Retina (tissue), 1 donor: ENCODE data around the gene YOD1.

ENCODE experiments used
- DNase-seq: peaks from one replicate; pipeline ENCODE4 v3.0.0-alpha.2; 2016

YOD1 gene

DNA sequence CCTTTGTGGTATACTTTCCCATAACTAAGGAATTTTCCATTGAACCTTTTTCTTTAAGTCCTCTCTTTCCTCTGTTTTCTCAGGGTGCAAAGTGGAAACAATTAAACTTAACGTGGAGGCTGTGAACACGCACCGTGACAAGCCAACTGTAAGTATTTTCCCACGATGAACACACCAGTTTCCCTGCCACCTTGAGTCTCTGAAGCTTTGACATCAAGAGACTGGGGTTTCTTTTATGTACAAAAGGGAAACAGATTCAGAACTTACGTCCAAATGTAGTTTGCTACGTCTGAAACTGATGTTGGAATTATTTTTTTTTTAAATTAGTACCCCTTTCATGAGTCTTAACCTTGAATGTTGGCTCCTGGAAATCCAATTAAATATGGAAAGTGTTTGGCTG lies 20.4 kb upstream of the YOD1 start:
- DNase-seq, result no peak

DNA sequence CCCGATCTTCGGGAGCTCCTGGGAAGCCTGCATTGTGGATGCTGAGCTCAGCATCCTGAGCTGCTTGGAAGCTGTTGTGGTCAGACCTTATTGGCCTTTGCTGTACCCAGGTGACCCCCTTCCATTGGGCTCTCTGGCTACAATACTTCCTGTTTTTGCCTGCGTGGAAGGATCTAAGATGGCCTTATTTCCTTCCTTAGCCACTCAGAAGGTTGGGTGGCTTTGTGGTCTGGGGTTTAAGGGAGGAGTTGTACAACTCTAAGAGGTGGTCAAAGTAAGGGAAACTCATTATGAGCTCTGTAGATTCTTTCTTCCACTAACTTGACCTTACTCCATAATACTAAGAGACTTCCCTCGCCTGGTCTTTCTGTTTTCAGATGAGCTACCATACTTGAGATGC lies 19.8 kb upstream of the YOD1 start:
- no peak for DNase-seq

DNA sequence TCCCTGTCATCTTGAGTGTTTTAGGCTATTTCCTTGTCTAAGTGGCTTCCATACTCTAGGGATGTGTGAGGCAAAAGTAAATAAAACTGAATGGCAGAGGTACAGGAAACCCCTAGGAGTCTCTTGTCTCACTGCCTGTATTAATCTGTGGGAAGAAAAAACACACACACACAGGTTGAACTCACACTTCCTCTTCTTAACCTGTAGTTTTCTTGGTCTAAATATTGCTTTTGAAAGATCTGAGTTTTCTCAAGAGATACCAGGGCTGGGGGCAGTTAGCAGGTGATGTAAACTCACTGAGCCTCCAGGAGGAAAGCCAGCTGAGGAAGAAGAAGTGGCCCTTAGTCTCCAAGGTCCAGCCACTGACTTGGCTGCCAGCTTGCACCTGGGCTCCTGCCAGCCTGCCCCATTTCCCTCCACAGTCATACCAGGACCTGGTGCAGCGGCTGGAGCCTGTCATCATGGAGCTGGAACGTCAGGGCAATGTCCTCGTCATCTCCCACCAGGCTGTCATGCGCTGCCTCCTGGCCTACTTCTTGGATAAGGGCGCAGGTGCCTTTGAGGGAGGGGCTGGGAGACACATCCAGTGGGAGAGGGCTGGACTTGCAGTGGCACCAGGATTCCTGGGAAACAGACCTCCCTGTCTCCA lies 19.0 kb upstream of the YOD1 start:
- no peak for DNase-seq

DNA sequence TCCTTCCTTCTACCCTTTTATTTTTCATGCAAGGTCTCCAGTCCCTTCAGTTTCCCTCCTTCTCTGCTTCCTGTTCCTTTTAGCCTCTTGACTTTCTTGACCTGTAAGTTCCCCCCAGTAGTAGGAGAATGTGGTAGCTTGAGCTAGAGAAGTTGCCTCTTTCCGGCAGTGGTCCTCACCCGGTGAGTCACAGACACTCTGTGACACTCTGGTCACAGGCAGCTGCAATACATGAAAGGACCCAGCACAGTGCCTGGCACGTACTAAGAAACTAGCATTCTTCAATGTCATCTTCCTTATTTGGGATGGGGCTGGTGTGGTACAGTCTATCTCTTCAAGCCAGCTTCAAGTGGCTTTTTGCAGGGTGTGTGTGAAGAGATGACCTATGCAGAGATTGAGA lies 18.1 kb upstream of the YOD1 start:
- no peak for DNase-seq

DNA sequence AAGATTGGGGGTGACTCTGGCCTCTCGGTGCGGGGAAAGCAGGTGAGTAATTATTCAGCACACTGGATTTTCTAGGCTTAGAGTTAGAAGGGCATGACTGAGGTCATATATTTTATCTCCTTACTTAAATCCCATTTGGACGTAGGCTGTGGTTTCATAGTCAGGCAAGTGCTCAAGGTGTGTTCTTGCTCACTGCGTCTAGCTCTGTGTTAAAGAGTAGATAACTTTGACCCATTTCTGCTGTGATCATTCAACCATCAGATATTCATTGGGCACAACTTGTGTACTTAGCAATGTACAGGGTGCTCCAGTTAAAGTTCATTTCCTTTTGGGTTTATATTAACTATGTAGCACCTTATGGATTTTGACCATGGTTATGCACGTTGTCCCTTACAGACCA lies 16.7 kb upstream of the YOD1 start:
- DNase-seq, result no peak

DNA sequence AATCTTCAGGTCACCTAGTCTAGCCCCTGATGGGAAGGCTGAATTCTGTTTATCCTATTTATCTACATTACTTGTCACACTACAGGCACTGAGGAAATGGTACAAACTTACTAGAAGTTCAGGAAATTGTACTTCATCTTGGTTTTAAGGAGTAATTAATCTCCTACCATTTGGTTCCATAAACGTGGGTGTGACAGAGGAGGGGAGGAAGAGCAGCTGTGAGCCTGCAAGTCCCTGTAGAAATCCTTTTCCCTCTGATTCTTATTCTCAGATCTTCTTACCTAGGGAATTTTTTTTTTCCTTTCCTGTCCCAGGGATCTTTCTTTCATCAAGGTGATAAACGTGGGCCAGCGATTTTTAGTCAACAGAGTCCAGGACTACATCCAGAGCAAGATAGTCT lies 16.2 kb upstream of the YOD1 start:
- no peak for DNase-seq

DNA sequence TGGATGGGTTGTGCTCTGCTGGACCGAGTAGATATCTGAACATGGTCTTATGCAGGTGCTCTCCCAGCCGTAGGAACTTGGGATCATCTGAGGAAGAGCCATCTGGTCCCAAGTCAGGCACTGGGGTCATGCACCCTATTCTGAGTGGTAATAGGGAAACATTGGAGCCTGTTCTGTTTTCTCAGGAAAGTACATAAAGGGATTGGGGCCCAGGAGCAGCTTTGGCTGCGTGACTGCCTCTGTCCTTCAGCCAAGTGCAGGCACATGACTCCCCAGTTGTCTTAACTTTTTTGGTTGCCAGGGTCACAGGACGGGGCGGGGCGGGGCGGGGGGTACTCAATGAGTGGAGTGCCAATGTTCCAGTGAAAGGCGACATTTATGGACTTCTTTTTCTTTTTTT lies 13.6 kb upstream of the YOD1 start:
- no peak for DNase-seq

DNA sequence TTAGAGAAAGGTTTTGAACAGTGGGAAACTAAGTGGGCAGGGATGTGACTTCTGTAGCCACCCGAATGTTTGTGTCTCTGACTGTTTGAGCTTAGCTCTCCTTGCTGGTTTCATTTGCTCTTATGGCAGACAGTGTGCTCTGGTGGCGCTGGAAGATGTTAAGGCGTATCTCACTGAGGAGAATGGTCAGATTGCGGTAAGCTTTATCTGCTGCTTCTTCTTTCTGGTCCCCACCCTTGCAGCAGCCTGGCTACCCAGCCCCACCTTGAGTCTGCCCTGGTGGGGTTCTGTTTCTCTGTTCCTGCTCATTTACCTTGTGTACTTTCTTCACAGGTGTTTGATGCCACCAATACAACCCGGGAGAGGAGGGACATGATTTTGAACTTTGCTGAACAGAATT lies 12.0 kb upstream of the YOD1 start:
- no peak for DNase-seq

DNA sequence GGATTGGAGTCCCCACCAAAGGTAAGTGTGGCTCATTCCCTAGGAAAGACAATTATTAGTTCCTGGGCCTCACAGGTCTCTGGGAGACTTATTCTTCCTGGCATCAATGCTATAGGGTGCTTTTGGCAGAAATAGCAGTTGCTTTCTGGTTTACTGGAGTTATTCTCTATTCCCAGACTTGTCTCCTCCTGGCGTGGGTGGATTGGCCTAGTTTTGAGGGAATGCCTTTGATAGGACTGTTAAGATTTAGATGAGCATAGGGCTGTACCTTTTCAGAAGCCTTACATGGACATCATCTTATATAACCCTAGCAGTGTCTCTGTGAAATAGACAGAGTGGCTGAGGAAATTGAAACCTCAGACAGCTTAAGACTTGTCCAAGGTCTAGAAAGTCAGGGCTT lies 11.1 kb upstream of the YOD1 start:
- DNase-seq, result no peak

DNA sequence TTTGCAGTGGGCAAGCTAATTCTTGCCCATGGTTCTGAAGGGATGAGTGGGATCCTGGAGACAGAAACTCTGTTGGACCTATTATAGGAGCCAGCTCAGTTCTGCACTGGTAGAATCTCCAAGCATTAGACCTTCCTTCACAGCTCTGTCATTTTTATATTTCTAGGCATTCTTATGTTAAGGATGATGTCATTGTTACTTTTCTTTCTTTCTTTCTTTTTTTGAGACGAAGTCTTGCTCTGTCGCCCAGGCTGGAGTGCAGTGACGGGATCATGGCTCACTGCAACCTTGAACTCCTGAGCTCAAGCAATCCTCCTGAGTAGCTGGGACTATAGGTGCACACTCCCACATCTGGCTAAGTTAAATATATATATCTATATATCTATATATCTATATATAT lies 9.6 kb upstream of the YOD1 start:
- no peak for DNase-seq

DNA sequence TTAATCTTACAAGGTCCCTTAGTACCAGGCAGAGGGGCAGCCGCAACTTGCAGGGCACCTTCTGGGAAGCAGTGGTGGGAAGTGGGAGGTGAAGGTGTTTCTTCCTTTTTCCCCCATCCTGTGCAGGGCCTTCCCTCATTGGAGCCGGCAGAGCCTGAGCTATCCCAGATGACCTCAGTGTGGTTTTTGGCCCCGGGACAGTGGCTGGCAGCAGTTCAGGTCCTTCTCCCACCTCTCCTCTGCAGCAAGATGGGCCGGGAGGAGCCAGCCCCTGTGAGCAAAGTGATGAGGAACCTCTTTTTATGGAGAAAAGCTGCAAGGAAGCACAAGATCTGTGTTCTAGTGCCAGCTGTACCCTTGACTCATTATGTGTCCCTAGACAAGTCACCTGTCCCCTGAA lies 8.9 kb upstream of the YOD1 start:
- DNase-seq, result no peak

DNA sequence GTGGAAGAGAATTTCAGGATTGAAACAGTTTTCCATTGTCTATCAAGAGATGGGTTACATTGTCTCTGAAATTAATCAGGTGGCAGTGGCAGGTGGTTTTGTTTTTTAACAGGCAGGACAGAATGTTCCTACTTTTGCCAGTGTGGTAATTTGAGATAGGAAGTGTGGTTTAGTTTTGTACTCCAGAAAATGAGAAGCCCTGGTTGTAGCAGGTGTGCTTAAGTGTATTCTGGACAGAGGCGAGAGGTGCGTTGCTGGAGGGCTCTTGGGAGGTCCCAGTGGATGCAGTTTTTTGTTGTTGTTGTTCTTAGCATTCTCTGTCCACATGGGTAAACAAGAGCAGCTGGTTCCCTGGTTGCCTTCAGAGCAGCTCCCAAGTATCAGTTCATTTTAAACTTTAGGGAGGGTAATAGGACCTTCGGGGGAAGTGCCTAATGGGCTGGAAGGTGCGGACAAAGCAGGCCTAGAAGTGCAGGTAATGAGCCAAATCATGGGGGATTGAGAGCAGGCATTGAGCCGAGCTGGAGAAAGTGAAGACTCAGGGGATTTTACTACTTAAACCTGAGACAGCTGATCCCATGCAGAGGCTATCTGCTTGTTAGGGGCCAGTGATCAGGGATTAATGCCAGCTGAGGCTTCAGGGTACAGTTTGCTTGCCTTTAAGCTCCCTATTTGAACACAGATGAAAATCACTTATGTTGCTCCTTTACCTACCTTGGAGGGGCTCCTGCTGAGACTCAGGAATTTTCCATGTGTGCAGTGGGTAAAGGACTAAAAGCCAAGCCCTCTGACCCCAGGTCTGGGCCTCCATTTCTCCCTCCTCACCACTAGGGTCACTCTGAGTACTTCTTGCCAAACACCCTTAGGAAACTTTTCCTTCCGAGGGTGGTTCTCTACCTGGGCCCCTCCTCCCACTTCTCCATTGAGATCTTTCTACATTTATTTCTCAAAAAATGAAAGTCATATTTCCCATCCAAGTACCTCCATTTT lies 8.2 kb upstream of the YOD1 start:
- peak; percentile 16 for DNase-seq

DNA sequence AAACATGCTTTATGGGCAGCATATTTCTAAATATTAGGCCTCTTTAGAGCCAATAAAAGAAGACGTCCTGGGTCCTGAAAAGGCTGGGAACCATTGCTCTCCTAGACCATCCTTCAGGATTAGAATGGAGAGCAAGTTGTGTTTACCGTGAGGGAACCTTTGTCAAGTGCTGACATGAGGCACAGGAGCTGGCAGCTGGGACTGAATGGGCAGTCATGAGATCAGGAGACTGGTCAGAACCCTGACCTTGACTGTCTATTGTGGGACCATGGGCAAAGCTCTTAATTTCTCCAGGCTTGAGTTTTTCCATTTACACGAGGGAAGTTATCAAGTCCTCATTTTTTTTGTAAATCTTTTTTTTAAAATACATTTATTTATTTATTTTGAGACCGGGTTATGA lies 7.2 kb upstream of the YOD1 start:
- no peak for DNase-seq

DNA sequence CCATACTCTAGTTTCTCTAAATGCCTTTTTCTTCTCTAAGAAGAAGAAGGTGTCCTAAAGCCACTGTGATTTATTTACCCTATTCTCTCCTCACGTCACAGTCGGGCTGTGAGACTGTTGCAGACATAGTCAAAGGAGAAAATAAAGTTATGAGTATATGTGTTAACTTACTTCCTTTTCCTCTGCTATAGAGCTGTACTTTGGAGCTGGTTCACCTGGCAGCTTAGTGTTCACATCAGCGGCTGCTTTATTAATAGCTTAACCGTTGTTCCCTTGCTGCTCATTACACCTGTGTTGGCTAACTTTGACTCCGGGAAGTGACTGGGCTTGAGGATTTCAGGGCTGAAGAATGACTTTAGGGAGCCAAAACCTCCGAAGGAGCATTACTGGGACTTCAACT lies 5.7 kb upstream of the YOD1 start:
- DNase-seq, result no peak

DNA sequence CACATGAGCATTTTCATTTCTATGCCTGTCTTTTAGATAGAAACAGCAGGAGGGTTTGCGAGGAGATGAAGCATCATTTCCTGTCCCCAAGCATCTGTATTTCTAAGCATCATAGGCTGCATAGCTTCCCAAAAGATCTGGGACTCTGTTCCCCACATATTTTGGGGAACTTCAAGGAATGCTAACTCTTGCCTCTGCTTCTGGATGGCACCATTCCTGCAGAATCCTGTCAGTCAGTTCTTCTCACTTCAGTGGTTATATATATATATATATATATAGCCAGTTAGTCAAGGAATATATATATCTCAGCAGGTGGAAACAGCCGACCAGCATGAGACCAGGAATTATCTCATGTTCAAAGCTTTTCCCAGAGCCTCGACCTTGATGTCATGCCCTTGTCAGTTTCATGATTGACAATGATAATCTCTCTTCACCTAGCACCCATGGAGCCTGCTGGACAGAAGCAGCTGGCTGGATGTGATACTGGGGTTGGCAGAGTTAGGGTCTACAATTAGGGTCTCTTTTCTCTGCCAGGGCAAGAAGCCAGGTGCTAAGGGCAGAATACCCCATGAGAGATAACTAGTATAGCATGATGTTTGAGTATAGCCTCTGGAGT lies 4.5 kb upstream of the YOD1 start:
- no peak for DNase-seq

DNA sequence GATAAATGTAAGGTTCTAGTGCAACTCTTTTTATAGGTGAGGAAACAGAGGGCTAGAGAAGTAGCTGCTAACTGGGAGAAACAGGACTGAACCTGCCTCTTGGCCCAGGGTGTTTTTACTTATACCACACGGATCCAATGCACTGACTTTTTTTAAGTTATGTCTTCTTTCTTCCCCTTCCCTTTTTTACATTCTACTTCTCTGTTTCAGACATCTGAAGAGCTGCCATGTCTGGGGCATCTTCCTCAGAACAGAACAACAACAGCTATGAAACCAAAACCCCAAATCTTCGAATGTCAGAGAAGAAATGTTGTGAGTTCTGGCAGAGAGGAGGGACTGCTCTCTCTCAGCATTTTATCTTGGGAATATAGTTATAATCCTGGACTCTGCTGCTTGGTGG lies 3.5 kb upstream of the YOD1 start:
- DNase-seq, result no peak

DNA sequence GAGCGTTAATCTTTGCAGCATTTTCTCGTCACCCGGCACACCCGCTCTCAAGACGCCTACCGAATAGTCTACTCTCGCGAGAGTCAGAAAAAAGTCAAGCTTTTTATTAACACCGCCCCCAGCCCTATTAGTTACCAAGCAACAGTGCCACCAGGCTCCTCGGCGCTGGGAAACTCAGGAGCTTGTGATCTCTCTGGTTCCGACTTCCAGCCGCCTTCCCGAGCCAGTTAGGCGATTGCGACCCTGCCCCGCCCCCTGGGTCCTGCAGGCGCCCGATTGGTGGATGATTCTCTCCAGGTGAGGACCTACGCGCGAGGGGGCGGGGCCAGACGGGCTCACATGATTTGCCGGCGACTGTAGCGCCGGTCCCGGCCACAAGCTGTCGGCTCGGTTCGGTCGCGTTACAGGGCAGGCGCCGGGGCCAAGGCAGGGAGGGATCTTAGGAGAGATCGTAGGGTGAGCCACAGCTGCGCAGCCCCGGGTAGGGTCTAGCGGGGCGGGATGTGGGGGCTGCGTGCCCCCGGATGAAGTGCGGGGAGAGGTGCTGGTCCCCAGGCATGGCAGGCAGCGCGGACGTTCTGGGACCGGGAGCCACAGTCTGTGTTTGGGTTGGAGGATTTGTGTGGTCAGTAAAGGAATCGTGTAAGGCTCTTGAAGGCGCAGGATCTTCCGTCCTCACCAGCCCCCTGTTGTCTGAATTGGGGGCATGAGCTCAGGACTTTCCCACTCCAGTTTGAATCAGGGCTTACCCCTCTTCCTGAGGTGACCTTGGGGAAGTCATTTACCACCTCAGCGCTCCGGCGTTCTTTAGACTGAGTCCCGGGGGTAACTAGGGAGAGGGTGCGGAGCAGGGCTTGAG lies 2.1 kb upstream of the YOD1 start, which contains the start of gene PFKFB2:
TSS of gene PFKFB2 (plus strand) at position 365 of the 859 bp plus-strand sequence. CDS start 1,443 bp downstream, outside the sequence.
- peak; percentile 96 for DNase-seq

DNA sequence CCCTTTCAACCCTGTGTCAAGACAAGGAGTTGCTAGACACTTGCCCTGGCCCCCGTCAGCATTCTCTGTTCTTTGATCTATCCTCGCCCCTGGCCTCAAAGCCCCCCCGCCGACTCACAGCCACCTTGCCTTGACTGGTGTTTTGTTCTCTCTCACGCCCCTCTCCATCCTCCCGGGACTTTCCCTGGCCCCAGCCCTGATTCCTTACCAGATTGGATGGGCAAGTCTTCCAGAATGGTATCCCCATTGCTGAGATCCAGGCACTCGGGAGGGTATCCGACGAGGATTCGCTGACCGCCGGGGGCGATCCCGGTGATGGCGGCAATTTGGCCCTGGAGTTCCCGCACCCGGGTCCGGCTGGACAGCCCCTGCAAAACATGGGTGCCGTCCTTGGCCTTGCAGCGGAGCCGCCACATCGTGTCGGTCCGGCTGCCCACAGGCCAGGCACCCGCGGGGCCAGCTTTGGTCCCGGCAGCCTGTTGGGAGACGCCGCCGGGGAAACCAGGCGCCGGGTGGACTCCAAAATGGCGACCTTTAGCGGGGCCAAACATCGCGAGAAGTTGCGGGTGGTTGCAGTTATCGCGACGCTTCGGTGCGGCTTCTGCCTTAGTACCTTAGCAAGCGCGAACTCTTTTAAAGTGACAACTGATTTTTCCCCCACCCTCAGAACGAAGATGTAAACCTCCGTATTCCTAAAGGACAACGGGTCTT lies 373 bp downstream of the YOD1 start:
- DNase-seq, result peak; percentile 96

DNA sequence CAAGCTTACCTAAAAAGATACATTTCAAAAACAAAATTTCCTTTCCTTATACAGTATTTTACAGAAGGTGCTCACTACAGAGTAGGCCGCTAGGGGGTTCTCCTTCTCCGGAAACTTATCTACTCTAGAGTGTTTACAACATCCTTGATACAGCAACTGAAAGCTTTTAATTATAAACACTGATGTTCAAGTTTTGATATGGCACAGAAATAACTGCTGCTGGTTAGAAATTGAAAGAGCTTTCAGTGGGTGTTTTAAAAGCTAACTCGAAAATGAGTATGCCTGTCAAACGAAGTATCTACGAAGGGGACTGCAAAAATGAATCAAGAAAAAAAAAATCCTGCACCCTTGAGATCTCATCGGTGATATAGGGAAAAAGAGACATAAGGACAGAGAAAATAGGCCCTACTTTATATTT lies 1.0 kb downstream of the YOD1 start:
- DNase-seq, result no peak

DNA sequence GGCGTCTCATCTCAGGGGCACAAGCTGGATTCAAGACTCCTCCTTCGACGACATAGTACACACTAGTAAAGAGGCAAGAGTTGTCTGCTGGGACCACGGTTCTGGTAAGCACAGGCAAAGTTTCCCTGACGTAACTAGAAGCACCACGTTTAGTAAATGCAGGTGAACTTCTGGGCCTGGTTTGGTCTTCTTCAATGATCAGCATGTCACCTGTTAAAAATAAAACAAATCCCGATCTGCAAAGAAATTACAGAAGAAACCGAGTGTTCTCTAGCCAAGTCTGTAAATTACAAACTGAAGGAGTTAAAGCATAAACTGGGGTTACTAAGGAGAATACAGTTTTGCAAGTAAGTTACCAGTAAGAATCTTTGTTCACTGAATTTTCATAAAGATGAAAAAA lies 1.5 kb downstream of the YOD1 start:
- no peak for DNase-seq

DNA sequence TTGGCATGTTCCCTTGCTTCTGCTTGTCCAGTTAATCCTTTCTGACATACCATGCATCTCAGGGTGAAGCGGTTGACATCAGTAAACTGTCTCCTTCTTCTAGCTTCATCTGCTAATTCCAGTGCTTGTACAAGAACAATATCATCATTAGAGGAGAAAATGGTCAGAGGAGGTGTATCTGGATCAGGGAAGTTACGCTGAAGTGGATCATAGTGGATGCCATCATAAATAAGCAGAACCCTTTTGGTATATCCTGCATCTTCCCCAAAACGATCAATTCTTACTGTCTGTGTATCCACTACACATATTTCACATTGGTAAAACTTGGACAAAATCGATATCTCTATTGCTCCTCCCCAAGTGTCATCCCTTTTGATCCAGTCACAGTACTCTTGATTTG lies 2.0 kb downstream of the YOD1 start:
- no peak for DNase-seq

DNA sequence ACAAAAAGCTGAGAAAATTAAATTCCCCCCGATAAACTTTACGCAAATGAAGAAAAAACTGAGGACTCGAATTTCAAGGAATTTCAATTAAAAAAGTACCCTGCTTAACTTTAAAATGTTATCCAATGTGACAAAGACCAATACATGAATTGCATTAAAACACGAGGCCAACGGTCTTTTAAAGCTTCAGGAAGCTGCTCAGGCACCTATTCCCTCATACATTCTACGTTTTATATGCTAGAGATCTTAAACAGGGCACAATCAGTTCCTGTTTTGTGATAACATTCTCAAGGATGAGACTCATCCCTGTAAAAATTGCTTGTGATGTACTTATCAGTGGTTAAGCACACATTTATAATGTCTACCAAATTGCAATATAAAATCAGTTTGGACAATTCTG lies 3.0 kb downstream of the YOD1 start:
- no peak for DNase-seq
